ENCODE measurements around the gene SYNE1. TPM values are rescaled to one million over a fixed set of nuclear protein-coding genes. Genes with fewer than 3 reads are reported as not detected.

SYNE1 gene
- total RNA-seq, 6 experiments from 2014 or later: 60.0 to 69.0 (median 66.9) TPM

GRCh38 chr6:152295920-152296319 lies 341.2 kb downstream of the SYNE1 start:
- Mint-ChIP-seq H3K36me3 (ENCODE audit: low read depth) (peaks cover 18% of the 10 kb centered on the region), H3K4me1 (ENCODE audit: low read depth) (peaks cover 41% of the 10 kb centered on the region), H3K27ac (peak overlapping the region; percentile 55; the same call in 1 of the 2 replicates), H3K4me3 (no peak overlapping the region), H3K27me3 (ENCODE audit: insufficient read depth) (no peaks in the 10 kb centered on the region; the same call in 1 of the 2 replicates), H3K9me3 (no peaks in the 10 kb centered on the region)
- TF ChIP-seq CTCF (IDR thresholded peaks at IDR 0.05): no peak
- DNase-seq: no peak

GRCh38 chr6:152295346-152295745 lies 341.8 kb downstream of the SYNE1 start:
- Mint-ChIP-seq H3K27me3 (ENCODE audit: insufficient read depth) (no peaks in the 10 kb centered on the region; the same call in 1 of the 2 replicates), H3K9me3 (no peaks in the 10 kb centered on the region), H3K4me3 (no peak overlapping the region), H3K36me3 (ENCODE audit: low read depth) (peaks cover 12% of the 10 kb centered on the region), H3K27ac (peak overlapping the region; percentile 55), H3K4me1 (ENCODE audit: low read depth) (peaks cover 35% of the 10 kb centered on the region)
- DNase-seq: peak; percentile 73
- no peak for TF ChIP-seq CTCF (IDR thresholded peaks at IDR 0.05)

- Mint-ChIP-seq H3K27ac (no peak overlapping the region), H3K36me3 (ENCODE audit: low read depth) (peaks cover 11% of the 10 kb centered on the region), H3K4me3 (no peak overlapping the region), H3K9me3 (no peaks in the 10 kb centered on the region), H3K4me1 (ENCODE audit: low read depth) (peaks cover 26% of the 10 kb centered on the region), H3K27me3 (ENCODE audit: insufficient read depth) (no peaks in the 10 kb centered on the region; the same call in 1 of the 2 replicates)
- no peak for DNase-seq
- TF ChIP-seq CTCF (IDR thresholded peaks at IDR 0.05): no peak
Observed at GRCh38 chr6:152293404-152293803, 343.8 kb downstream of the SYNE1 start.

GRCh38 chr6:152292555-152292954 lies 344.6 kb downstream of the SYNE1 start:
- H3K36me3 Mint-ChIP-seq (ENCODE audit: low read depth): peaks cover 11% of the 10 kb centered on the region
- no peak overlapping the region for H3K4me3 Mint-ChIP-seq
- no peak overlapping the region for H3K27ac Mint-ChIP-seq
- peaks cover 26% of the 10 kb centered on the region for H3K4me1 Mint-ChIP-seq (ENCODE audit: low read depth)
- no peak for DNase-seq
- TF ChIP-seq CTCF (IDR thresholded peaks at IDR 0.05): no peak
- no peaks in the 10 kb centered on the region; the same call in 1 of the 2 replicates for H3K27me3 Mint-ChIP-seq (ENCODE audit: insufficient read depth)
- no peaks in the 10 kb centered on the region for H3K9me3 Mint-ChIP-seq

- no peak for TF ChIP-seq CTCF (IDR thresholded peaks at IDR 0.05)
- peaks cover 10% of the 10 kb centered on the region for H3K4me1 Mint-ChIP-seq (ENCODE audit: low read depth)
Observed at GRCh38 chr6:152290693-152291092, 346.5 kb downstream of the SYNE1 start.

More at GRCh38 chr6:152290693-152291092, 346.5 kb downstream of the SYNE1 start:
- H3K27me3 Mint-ChIP-seq (ENCODE audit: insufficient read depth): no peaks in the 10 kb centered on the region; the same call in 1 of the 2 replicates
- no peak overlapping the region for H3K4me3 Mint-ChIP-seq
- no peak for DNase-seq
- no peaks in the 10 kb centered on the region for H3K9me3 Mint-ChIP-seq
- no peak overlapping the region for H3K27ac Mint-ChIP-seq
- H3K36me3 Mint-ChIP-seq (ENCODE audit: low read depth): peaks cover 20% of the 10 kb centered on the region
